NCI-H510A treated with DMSO at 0.1 percent for 48 hours (cell line): ENCODE results near the gene GPR75.
"Not testable (repeated sequence)": the region's sequence is repeated elsewhere in the genome, so short reads cannot be mapped to it uniquely, and the experiment has no call there.

ENCODE experiments used
- DNase-seq: peaks from one replicate; lab custom pipeline; 2025; lab: John Stamatoyannopoulos, UW

GPR75 gene

GRCh38 chr2:53852532-53852931, 7.2 kb downstream of the GPR75 start:
- DNase-seq, result no peak

- not testable (repeated sequence) for DNase-seq
These were observed 8.6 kb downstream of the GPR75 start for GRCh38 chr2:53851052-53851757.

- DNase-seq, result no peak
These were observed 11.7 kb downstream of the GPR75 start for GRCh38 chr2:53848062-53848461.

- no peak for DNase-seq
These were observed 16.2 kb downstream of the GPR75 start for GRCh38 chr2:53843595-53843994.

DNA sequence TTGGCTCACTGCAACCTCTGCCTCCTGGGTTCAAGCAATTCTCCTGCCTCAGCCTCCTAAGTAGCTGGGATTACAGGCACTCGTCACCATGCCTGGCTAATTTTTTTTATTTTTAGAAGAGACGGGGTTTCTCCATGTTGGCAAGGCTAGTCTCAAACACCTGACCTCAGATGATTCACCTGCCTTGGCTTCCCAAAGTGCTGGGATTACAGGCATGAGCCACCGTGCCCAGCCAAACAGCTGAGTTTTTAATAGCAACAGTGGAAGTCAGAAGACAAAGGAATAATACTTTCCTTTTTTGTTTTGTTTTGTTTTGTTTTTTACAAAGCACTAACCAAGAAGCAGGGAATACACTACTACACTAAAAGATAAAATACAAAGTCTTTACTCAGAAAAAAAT, 16.9 kb downstream of the GPR75 start:
- no peak for DNase-seq

- not testable (repeated sequence) for DNase-seq
These were observed 18.1 kb downstream of the GPR75 start for GRCh38 chr2:53841651-53842050.

DNA sequence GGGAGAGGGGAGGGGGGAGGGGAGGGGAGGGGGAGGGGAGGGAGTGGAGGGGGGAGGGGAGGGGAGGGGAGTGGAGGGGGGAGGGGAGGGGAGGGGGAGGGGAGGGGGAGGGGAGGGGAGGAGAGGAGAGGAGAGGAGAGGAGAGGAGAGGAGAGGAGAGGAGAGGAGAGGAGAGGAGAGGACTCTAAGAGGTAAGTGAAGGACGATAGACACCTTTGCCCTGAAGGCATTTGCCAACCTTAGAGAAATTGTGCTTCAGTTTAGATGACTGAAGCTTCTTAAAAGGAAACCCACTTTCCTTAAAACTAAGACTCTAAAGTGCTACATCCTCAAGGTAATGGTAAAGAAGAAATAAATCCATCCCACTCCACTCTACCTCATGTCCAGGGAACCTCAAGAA, 19.2 kb downstream of the GPR75 start:
- no peak for DNase-seq

DNA sequence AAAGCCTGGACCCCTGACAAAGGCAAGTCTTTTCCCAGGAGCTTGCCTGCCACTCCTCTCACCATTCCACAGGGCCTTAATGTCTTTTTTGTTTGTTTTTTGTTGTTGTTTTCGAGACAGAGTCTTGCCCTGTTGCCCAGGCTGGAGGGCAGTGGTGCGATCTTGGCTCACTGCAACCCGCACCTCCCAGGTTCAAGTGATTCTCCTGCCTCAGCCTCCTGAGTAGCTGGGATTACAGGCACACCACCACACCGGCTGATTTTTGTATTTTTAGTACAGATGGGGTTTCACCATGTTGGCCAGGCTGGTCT, 29.8 kb downstream of the GPR75 start:
- not testable (repeated sequence) for DNase-seq

DNA sequence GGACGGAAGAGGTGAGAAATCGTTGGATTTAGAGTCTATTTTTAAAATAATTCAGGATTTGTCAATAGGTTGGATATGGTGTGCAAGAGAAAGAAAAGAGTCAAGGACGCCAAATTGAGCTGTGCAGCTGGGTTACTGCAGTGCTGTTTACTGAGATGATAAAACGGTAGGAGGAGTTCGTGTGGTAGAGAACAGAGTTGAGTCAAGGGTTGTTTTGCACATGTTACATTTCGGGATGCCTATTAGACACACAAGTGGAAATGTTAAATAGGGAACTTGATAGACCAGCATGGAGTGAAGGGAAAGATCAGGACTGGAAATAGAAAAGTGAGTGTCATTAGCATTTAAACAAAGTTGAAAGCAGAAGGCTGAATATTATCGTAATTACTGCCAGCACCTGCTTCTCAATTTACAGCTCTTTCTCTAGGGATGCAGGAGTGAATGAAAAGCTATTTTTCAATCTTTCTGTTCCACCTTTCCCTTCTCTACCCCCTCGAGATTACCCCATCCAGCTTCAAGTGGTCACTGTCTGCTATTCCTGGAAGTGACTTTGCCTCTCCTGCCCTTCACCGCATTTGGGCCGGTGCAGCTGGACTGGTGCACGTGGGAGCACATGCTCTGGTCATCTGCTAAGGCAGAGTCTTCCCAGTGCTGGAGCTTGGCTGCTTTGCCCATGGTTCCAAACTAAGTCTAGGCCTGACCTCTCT, 30.3 kb downstream of the GPR75 start:
- peak; percentile 2 for DNase-seq

DNA sequence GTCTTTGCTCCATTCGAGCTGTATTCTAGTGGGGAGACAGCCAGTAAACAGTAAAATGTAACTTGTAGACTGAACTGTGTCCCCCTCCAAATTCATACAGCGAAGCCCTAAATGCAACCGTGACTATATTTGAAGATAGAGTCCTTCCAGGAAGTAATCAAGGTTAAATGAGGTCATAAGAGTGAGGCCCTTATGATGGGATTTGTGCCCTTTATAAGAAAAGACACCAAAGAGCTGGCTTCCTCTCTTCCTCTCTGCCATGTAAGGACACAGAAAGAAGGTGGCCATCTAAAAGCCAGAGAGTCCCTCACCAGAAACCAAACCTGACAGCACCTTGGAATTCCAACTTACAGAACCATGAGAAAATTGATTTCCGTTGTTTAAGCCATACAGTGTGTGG, 31.4 kb downstream of the GPR75 start:
- no peak for DNase-seq

DNA sequence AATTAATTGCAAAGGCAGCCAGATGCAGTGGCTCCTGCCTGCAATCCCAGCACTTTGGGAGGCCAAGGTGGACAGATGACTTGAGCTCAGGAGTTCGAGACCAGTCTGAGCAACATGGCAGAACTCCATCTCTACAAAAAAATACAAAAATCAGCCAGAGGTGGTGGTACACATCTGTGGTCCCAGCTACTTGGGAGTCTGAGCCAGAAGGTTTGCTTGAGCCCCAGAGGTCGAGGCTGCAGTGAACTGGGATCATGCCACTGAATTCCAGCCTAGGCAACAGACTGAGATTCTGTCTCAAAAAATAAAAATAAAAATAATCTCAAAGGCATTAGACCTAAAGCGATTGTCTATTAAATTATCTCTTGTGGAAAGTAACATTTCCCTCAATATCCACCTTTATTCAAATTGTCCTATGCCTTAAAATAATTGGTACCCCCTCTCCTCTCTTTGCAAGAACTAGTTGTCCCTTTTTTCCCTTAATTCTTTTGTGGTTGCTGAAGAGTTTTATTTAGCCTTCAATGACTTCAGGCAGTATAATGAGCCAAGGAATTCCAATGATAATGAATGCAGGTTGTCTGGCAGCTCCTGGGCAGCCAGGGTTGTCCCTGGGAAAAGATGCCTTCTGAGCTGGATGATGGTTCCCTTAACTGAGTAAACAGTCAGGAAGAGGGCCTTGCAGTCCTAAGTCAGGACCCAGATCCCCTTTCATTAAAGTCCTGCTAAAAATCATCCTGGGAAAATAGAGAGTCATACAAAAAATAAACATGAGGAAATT, 32.2 kb downstream of the GPR75 start:
- DNase-seq, result no peak

- DNase-seq, result no peak
These were observed 33.0 kb downstream of the GPR75 start for GRCh38 chr2:53826587-53827397.

- no peak for DNase-seq
These were observed 33.7 kb downstream of the GPR75 start for GRCh38 chr2:53826030-53826410.

- DNase-seq, result peak; percentile 1
These were observed 36.1 kb downstream of the GPR75 start for GRCh38 chr2:53823639-53824038.

- no peak for DNase-seq
These were observed 38.0 kb downstream of the GPR75 start for GRCh38 chr2:53821810-53822209.

- DNase-seq, result no peak
These were observed 39.1 kb downstream of the GPR75 start for GRCh38 chr2:53820711-53821110.

GRCh38 chr2:53820048-53820447, 39.7 kb downstream of the GPR75 start:
- DNase-seq, result no peak

DNA sequence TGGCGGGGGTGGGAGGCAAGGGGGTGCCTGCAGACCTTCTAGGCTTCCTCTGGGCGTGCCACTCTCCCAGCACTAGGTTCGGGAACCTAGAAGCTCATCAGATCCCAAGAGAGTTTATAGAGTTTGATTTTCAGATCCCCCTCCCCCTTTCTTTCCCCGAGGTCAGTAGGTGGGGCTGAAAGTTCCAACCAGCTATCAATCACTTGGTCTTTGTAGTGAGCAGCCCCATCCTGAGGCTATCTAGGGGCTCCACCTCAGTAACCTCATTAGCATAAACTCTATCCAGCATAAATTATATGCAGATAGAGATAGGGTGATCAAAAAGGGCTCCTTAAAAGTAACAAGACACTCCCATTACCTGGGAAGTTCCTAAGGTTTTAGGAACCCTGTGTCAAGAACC, 40.1 kb downstream of the GPR75 start:
- DNase-seq, result no peak

DNA sequence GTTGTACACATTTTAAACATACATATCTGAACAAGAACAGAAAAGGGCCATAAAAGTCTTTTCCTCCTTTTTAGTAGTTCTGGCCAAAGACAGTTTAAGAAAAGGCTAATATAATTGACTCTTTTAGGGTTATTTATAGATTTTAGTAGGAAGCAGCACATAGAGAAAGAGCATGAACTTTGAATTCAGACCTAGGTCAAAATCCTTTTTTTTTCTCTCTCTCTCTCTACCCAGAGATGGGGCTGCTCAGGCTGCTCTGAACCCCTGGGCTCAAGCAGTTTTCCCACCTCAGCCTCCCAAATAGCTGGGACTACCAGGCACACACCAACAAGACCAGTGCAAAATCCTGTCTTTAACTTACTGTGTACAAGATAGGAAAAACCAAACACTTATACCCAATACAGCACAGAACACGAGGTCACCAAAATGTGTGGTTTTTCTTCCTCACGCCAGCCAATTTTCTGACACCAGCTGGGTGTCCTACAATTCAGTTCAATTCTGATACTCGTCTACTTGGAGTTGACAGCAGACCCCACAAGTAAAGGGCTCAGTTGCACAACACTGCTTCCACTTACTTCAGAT, 40.8 kb downstream of the GPR75 start:
- no peak for DNase-seq

GRCh38 chr2:53813151-53813550, 46.6 kb downstream of the GPR75 start:
- no peak for DNase-seq

DNA sequence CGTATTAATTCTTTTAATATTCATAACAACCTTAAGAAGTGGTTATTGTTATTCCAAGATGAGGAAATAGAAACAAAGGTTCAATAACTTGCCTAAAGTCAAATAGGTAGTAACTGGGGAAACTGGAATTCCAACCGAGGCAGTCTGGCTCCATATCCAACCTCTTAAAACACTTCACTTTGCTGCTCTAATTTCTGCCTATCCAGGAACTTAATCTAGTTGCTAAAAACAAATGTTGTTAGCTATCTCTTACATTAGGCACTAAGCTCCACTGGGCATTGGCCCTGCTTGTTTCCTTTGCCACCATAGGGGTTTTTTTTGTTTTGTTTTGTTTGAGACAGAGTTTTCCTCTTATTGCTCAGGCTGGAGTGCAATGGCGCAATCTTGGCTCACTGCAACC, 48.2 kb downstream of the GPR75 start:
- DNase-seq, result no peak
